Activated CD8-positive, alpha-beta T cell treated with anti-CD3 and anti-CD28 coated beads for 36 hours (primary cell): ENCODE measurements around the gene MAP3K2. TPM values are rescaled to one million over a fixed set of nuclear protein-coding genes. Genes with fewer than 3 reads are reported as not detected.
"Not testable (repeated sequence)": the region's sequence is repeated elsewhere in the genome, so short reads cannot be mapped to it uniquely, and the experiment has no call there.

Experiments used
- ATAC-seq: fragments of 200-7000 bp; cut with Tn5 transposase; one replicate; pipeline ENCODE4 v1.10.0; 2021; ENCODE audit warnings: mild to moderate bottlenecking, moderate library complexity
- CTCF ChIA-PET: fragments of 350-600 bp; sonication (Branson Sonifier 250); formaldehyde crosslinking; loops from one replicate; lab custom pipeline; 2021; ENCODE audit warnings: antibody characterized with exemption; lab: Charles Lee
- POLR2A ChIA-PET: fragments of 350-600 bp; sonication (Branson Sonifier 250); formaldehyde crosslinking; loops from one replicate; lab custom pipeline; 2021; ENCODE audit warnings: antibody characterized with exemption; lab: Charles Lee
- DNase-seq: peaks from one replicate; pipeline ENCODE4 v3.0.0-alpha.2; 2020
- H3K27ac Mint-ChIP-seq: one replicate; pipeline ENCODE4 v1.8.0; 2021; ENCODE audit warnings: mild to moderate bottlenecking, mixed read lengths
- H3K27me3 Mint-ChIP-seq: one replicate; pipeline ENCODE4 v1.8.0; 2021; ENCODE audit warnings: mixed read lengths
- H3K36me3 Mint-ChIP-seq: one replicate; pipeline ENCODE4 v1.8.0; 2021; ENCODE audit warnings: low read depth, mixed read lengths
- H3K4me1 Mint-ChIP-seq: one replicate; pipeline ENCODE4 v1.8.0; 2021; ENCODE audit warnings: low read depth, mixed read lengths
- H3K4me3 Mint-ChIP-seq: one replicate; pipeline ENCODE4 v1.8.0; 2021; ENCODE audit warnings: mild to moderate bottlenecking, moderate library complexity, mixed read lengths
- H3K9me3 Mint-ChIP-seq: one replicate; pipeline ENCODE4 v1.8.0; 2021; ENCODE audit warnings: mixed read lengths
- intact Hi-C: fragments of 100-400 bp; cut with micrococcal nuclease; formaldehyde crosslinking; loops from one replicate; pipeline ENCODE4 v1.10.0; 2022
- total RNA-seq, 2 experiments: library from RNA; stranded (reverse); gene quantifications; one replicate each; pipeline ENCODE4 v1.2.3, GENCODE V29; 2021
- TF ChIP-seq, protein P1 (sequence below): fragments of 200-600 bp; IDR thresholded peaks from one replicate; pipeline ENCODE4 v1.8.0; 2022; ENCODE audit warnings: antibody characterized with exemption, mild to moderate bottlenecking

The MAP3K2 gene
- total RNA-seq, 2 experiments from 2014 or later = 54.7 to 55.5 TPM

- Mint-ChIP-seq H3K4me3 (no peak overlapping the region), H3K27me3 (peaks cover 5% of the 10 kb centered on the region), H3K9me3 (no peaks in the 10 kb centered on the region), H3K36me3 (no peaks in the 10 kb centered on the region), H3K27ac (peak overlapping the region; percentile 30), H3K4me1 (peaks cover 38% of the 10 kb centered on the region)
- intact Hi-C loops = no loop called here
- ChIA-PET POLR2A (interaction anchor here (0.5 to 1.6 kb wide), 3 partner anchors 10 to 28 kb away, joined by 3 to 5 read pairs (median 5); no protein-coding TSS in a partner anchor), CTCF (interaction anchor here (0.8 to 2.4 kb wide), 3 partner anchors 17 to 87 kb away, joined by 3 to 5 read pairs (median 4); no protein-coding TSS in a partner anchor)
- DNase-seq (no peak), ATAC-seq (no peak)
- TF ChIP-seq, protein P1, sequence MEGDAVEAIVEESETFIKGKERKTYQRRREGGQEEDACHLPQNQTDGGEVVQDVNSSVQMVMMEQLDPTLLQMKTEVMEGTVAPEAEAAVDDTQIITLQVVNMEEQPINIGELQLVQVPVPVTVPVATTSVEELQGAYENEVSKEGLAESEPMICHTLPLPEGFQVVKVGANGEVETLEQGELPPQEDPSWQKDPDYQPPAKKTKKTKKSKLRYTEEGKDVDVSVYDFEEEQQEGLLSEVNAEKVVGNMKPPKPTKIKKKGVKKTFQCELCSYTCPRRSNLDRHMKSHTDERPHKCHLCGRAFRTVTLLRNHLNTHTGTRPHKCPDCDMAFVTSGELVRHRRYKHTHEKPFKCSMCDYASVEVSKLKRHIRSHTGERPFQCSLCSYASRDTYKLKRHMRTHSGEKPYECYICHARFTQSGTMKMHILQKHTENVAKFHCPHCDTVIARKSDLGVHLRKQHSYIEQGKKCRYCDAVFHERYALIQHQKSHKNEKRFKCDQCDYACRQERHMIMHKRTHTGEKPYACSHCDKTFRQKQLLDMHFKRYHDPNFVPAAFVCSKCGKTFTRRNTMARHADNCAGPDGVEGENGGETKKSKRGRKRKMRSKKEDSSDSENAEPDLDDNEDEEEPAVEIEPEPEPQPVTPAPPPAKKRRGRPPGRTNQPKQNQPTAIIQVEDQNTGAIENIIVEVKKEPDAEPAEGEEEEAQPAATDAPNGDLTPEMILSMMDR = no peak
Measured at GRCh38 chr2:127411653-127412369, 24.0 kb upstream of the MAP3K2 start.

DNA sequence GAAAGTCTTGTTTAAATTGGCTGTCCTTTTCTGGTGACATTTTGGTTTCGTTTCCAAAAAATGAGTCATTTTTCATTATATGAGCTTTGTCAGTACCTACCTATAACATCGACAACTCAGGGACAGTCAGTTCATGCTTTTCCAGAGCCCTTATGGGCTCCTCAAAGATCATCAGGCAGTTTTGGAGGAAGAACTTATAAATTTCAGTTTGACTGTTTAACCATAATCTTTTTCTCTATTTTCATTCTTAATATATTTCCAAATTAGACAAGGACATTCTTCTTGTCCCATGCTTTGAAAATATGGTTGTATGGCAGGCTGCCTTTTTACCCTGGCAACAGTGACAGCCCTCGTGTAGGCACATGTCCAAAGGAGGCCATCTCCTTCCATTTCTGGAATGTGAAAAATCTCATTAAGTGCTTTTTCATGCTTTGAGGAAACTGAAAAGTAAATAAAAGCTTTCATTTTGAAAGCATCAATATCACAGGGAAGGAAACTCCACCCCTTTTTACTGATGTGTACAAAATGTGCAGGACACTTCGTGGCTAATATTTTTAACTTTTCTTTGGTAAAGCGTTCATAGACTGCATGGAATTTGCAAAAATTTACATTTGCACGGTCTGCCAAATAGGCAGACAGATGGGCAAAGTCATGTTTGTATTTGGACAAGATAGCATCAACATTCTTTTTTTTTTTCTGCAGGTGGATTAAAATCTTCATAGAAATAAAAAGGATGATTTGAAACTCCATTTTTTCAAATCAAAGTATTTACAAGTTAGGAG is 23.3 kb upstream of the MAP3K2 start:
- TF ChIP-seq, protein P1 = no peak
- Mint-ChIP-seq H3K9me3 (no peaks in the 10 kb centered on the region), H3K27me3 (peaks cover 5% of the 10 kb centered on the region), H3K36me3 (no peaks in the 10 kb centered on the region), H3K4me3 (peak overlapping the region; percentile 34), H3K27ac (peak overlapping the region; percentile 93), H3K4me1 (peaks cover 30% of the 10 kb centered on the region)
- intact Hi-C loops = no loop called here
- ATAC-seq (peak; percentile 54), DNase-seq (no peak)
- CTCF ChIA-PET = interaction anchor here (1.0 to 2.4 kb wide), 4 partner anchors 8 to 343 kb away, joined by 3 to 5 read pairs (median 4); no protein-coding TSS in a partner anchor
- POLR2A ChIA-PET = interaction anchor here (0.9 to 1.6 kb wide), 4 partner anchors 10 to 25 kb away, joined by 3 to 7 read pairs (median 4); partner anchors contain the start of gene MAP3K2

DNA sequence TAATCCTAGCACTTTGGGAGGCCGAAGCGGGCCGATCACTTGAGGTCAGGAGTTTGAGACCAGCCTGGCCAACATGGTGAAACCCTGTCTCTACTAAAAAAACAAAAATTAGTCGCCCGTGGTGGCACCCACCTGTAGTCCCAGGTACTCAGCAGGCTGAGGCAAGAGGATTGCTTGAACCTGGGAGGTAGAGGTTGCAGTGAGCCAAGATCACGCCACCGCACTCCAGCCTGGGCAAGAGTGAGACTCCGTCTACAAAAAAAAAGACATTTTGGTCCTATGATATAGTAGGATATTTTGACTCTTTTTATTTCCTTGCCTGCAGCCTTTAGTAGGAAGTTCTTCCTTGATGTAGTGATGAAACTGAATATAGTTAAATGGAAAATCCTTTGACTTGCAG is 21.9 kb upstream of the MAP3K2 start:
- H3K27me3 Mint-ChIP-seq, intact Hi-C loops, H3K4me3 Mint-ChIP-seq, H3K36me3 Mint-ChIP-seq, H3K9me3 Mint-ChIP-seq, DNase-seq, POLR2A ChIA-PET, ATAC-seq: not testable (repeated sequence)
- peaks cover 25% of the 10 kb centered on the region for H3K4me1 Mint-ChIP-seq
- CTCF ChIA-PET = interaction anchor here (1.3 to 2.4 kb wide), 2 partner anchors 54 to 342 kb away, joined by 3 to 5 read pairs; no protein-coding TSS in a partner anchor
- H3K27ac Mint-ChIP-seq = peak overlapping the region; percentile 18

DNA sequence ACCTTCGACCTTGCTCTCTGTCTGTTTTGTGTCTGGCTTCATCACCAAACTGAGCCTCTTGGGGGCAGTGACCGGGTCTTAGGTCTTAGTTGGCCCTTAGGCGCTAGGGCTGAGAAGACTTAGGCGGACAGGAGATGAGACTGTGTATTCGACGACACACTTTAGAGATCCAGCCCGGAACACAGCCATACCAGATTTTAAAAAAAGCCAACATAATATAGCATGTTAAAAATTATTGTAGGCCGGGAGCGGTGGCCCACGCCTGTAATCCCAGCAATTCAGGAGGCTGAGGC is 21.0 kb upstream of the MAP3K2 start:
- Mint-ChIP-seq H3K9me3 (no peaks in the 10 kb centered on the region), H3K4me3 (peak overlapping the region; percentile 49), H3K27ac (peak overlapping the region; percentile 30), H3K4me1 (peaks cover 23% of the 10 kb centered on the region), H3K36me3 (no peaks in the 10 kb centered on the region), H3K27me3 (peaks cover 3% of the 10 kb centered on the region)
- DNase-seq (no peak), ATAC-seq (no peak)
- ChIA-PET CTCF (no interaction called here), POLR2A (interaction anchor here (0.8 to 1.6 kb wide), 2 partner anchors 20 to 71 kb away, joined by 3 to 6 read pairs; partner anchors contain the start of gene MAP3K2)
- intact Hi-C loops = no loop called here
- TF ChIP-seq, protein P1 = no peak

GRCh38 chr2:127408004-127408806 is 20.4 kb upstream of the MAP3K2 start:
- H3K36me3 Mint-ChIP-seq = no peaks in the 10 kb centered on the region

More at GRCh38 chr2:127408004-127408806, 20.4 kb upstream of the MAP3K2 start:
- CTCF ChIA-PET = interaction anchor here (1.0 kb wide), 1 partner anchor 68 kb away, joined by 3 read pairs; no protein-coding TSS in a partner anchor
- peak; percentile 89 for DNase-seq
- peak overlapping the region; percentile 49 for H3K4me3 Mint-ChIP-seq
- no peaks in the 10 kb centered on the region for H3K9me3 Mint-ChIP-seq
- POLR2A ChIA-PET = interaction anchor here (0.8 to 1.6 kb wide), 3 partner anchors 13 to 71 kb away, joined by 3 to 6 read pairs (median 3); partner anchors contain the start of gene MAP3K2
- peaks cover 4% of the 10 kb centered on the region for H3K27me3 Mint-ChIP-seq
- peak; percentile 89 for ATAC-seq
- H3K4me1 Mint-ChIP-seq = peaks cover 23% of the 10 kb centered on the region
- TF ChIP-seq, protein P1 = no peak
- peak overlapping the region; percentile 30 for H3K27ac Mint-ChIP-seq
- intact Hi-C loops = no loop called here
